Keratinocyte (primary cell): ENCODE data around the gene SATB1.

Experiments used
- CTCF ChIP-seq, 3 experiments: IDR thresholded peaks in 1 of 3; conservative IDR thresholded peaks in 1 of 3; optimal IDR thresholded peaks in 1 of 3; 2 replicates in 2 of 3; 3 replicates in 1 of 3; pipeline versions ENCODE3 to v1.5.1; 2011; ENCODE audit warnings: low read length in 3 of 3, mild to moderate bottlenecking in 3 of 3, moderate library complexity in 2 of 3, control low read depth in 1 of 3, inconsistent platforms in 1 of 3; ENCODE audit not compliant: insufficient read depth in 2 of 3; ENCODE audit errors: extremely low read depth in 1 of 3
- EZH2 ChIP-seq: IDR thresholded peaks from one replicate; pipeline ENCODE4 v1.6.1; 2012; ENCODE audit warnings: inconsistent platforms, mild to moderate bottlenecking, low read length, moderate library complexity

DNA sequence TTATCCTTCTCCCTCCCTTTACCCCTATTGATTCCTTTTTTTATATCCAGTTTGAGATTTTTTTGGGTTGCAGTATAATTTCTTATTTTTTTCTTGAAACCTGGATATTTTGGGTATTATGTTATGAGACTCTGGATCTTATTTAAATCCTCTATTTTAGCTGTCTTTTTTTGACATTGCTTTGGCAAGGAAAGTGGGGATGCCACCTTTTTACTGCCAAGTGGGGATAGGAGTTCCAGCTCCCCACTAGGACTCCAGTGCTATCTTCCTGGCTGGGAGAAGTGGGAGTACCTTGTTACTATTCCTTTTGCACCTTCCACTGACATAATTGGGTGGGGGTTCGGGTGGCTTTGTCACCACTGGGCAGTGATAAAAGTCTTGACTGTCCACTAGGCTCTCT is 87.9 kb downstream of the SATB1 start:
- TF ChIP-seq EZH2 = no peak
- no peak for TF ChIP-seq CTCF (optimal IDR thresholded peaks at IDR 0.05 in 1 of 3, IDR thresholded peaks at IDR 0.05 in 1 of 3, conservative IDR thresholded peaks at IDR 0.05 in 1 of 3; ENCODE audit: extremely low read depth in 1 of 3, insufficient read depth in 2 of 3, low read length in 3 of 3)
